ENCODE data around the gene NXPE3. TPM values are rescaled to one million over a fixed set of nuclear protein-coding genes. Genes with fewer than 3 reads are reported as not detected.

NXPE3 gene
- total RNA-seq, 1 experiment from 2014 or later = 3.9 TPM

GRCh38 chr3:101865751-101866509 is 86.9 kb downstream of the NXPE3 start:
- intact Hi-C loops (cut with micrococcal nuclease) = no loop called here
- Mint-ChIP-seq H3K4me3 (ENCODE audit: unreplicated experiment) (no peak overlapping the region), H3K36me3 (ENCODE audit: insufficient read depth, unreplicated experiment) (peaks cover 80% of the 10 kb centered on the region), H3K27me3 (ENCODE audit: insufficient read depth, unreplicated experiment) (no peaks in the 10 kb centered on the region), H3K27ac (ENCODE audit: low read depth, unreplicated experiment) (no peak overlapping the region), H3K4me1 (ENCODE audit: insufficient read depth, unreplicated experiment) (peaks cover 19% of the 10 kb centered on the region), H3K9me3 (ENCODE audit: unreplicated experiment) (no peaks in the 10 kb centered on the region)
- TF ChIP-seq CTCF (IDR thresholded peaks at IDR 0.05; ENCODE audit: unreplicated experiment) = no peak
- DNase-seq (ENCODE audit: unreplicated experiment) = no peak
- CTCF ChIA-PET = interaction anchor here (0.6 to 1.0 kb wide), 3 partner anchors 192 to 359 kb away, joined by 3 to 4 read pairs (median 3); no protein-coding TSS in a partner anchor
- BruUV-seq (replicated peaks) = no TSS peak
- POLR2A ChIA-PET = interaction anchor here (1.5 to 2.1 kb wide), 2 partner anchors 14 to 16 kb away, joined by 7 to 12 read pairs; partner anchors contain the start of gene NFKBIZ

GRCh38 chr3:101867511-101867910 is 88.5 kb downstream of the NXPE3 start:
- Mint-ChIP-seq H3K27me3 (ENCODE audit: insufficient read depth, unreplicated experiment) (no peaks in the 10 kb centered on the region), H3K27ac (ENCODE audit: low read depth, unreplicated experiment) (no peak overlapping the region), H3K9me3 (ENCODE audit: unreplicated experiment) (no peaks in the 10 kb centered on the region), H3K36me3 (ENCODE audit: insufficient read depth, unreplicated experiment) (peaks cover 65% of the 10 kb centered on the region), H3K4me3 (ENCODE audit: unreplicated experiment) (no peak overlapping the region), H3K4me1 (ENCODE audit: insufficient read depth, unreplicated experiment) (peaks cover 13% of the 10 kb centered on the region)
- intact Hi-C loops (cut with micrococcal nuclease) = no loop called here
- POLR2A ChIA-PET = interaction anchor here (0.8 to 2.9 kb wide), 6 partner anchors 11 to 110 kb away, joined by 3 to 15 read pairs (median 6); partner anchors contain the start of gene NFKBIZ
- TF ChIP-seq CTCF (IDR thresholded peaks at IDR 0.05; ENCODE audit: unreplicated experiment) = no peak
- CTCF ChIA-PET = interaction anchor here (0.8 to 2.2 kb wide), 4 partner anchors 10 to 358 kb away, joined by 3 to 9 read pairs (median 4); no protein-coding TSS in a partner anchor
- no TSS peak for BruUV-seq (replicated peaks)
- no peak for DNase-seq (ENCODE audit: unreplicated experiment)

- ChIA-PET CTCF (interaction anchor here (0.8 to 2.2 kb wide), 5 partner anchors 11 to 357 kb away, joined by 3 to 9 read pairs (median 5); no protein-coding TSS in a partner anchor), POLR2A (interaction anchor here (0.7 to 2.9 kb wide), 6 partner anchors 12 to 109 kb away, joined by 3 to 15 read pairs (median 6); partner anchors contain the start of gene NFKBIZ)
- peaks cover 60% of the 10 kb centered on the region for H3K36me3 Mint-ChIP-seq (ENCODE audit: insufficient read depth, unreplicated experiment)
- intact Hi-C loops (cut with micrococcal nuclease) = no loop called here
- peaks cover 13% of the 10 kb centered on the region for H3K4me1 Mint-ChIP-seq (ENCODE audit: insufficient read depth, unreplicated experiment)
- BruUV-seq (replicated peaks) = no TSS peak
- no peak for DNase-seq (ENCODE audit: unreplicated experiment)
- TF ChIP-seq CTCF (IDR thresholded peaks at IDR 0.05; ENCODE audit: unreplicated experiment) = no peak
- no peaks in the 10 kb centered on the region for H3K27me3 Mint-ChIP-seq (ENCODE audit: insufficient read depth, unreplicated experiment)
- H3K9me3 Mint-ChIP-seq (ENCODE audit: unreplicated experiment) = no peaks in the 10 kb centered on the region
- no peak overlapping the region for H3K27ac Mint-ChIP-seq (ENCODE audit: low read depth, unreplicated experiment)
- no peak overlapping the region for H3K4me3 Mint-ChIP-seq (ENCODE audit: unreplicated experiment)
Measured at GRCh38 chr3:101867996-101868395, 89.0 kb downstream of the NXPE3 start.
